T-helper 9 cell (primary cell): ENCODE data around the gene SKI.
A peak's percentile ranks its signal among the peaks of the same experiment; 100 is the strongest.

Source experiments
- DNase-seq: peaks from one replicate; pipeline ENCODE4 v3.0.0-alpha.2; 2020
- total RNA-seq, 2 donors: gene quantifications; one replicate each; lab custom pipeline; 2026; lab: John Stamatoyannopoulos, UW

SKI gene
- total RNA-seq = 112 to 327 reads per million in 2 donors

DNA sequence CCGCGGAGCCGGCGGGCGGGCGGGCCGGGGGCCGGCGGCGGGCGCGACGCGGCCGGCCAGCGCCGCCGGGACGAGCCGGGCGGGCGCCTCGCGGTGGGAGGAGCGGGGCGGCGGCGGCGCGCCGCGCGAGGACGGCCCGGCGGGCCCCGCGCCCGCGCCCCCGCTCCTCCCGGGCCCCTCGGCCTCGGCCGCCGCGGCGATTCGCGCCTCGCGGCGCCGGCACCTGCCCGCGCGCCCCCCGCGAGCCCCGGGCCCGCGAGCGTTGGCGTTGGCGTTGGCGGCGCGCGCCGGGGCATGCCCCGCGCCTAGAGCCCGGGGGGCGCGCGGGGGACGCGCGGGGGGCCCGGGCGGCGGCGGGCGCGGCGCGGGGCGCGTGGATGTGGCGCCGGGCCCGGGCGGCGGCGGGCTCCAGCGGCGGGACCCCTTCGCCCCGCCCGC is at the start of gene SKI:
TSS of gene SKI (plus strand) at position 163 of the 438 bp plus-strand sequence. CDS start 448 bp downstream, outside the sequence.
- no peak for DNase-seq

GRCh38 chr1:2178875-2179274 is 49.2 kb upstream of the SKI start:
- DNase-seq = no peak

DNA sequence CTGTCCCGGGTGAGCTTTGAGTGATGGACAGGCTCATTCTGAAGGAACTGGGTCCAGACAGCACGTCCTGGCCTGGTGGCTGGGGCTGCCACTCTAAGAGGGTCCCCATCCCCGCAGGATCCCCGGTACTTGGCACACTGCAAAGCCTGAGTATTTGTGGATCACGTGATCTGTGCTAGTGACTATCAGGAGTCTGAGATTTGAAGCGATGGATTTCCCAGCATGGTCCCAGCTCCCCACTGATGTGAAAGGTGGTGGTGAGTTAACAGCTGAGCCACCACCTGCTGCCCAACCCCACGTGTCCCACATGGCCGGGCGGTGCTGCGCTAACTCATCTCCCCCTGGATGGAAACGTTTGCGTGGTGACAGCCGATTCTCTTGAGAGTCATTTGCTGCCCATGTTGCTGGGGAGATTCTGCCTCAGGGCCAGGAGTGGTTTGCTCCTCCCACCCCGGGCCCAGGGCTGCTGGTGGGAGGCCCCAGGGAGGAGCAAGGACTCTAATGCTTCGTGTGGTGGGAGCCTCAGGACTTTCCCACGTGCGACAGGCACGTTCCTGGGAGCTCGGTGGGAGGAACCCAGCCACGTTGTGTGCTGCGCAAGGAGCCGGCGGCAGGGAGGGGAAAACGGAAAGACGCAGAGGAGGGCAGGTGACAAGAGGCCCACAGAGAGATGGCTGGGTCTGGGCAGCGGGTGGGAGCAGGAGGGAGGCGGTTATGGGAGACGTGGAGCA is 48.7 kb upstream of the SKI start:
- no peak for DNase-seq

- DNase-seq = no peak
Observed at GRCh38 chr1:2180297-2181245, 47.5 kb upstream of the SKI start.

GRCh38 chr1:2181271-2181670 is 46.8 kb upstream of the SKI start:
- DNase-seq = no peak

GRCh38 chr1:2181752-2182151 is 46.4 kb upstream of the SKI start:
- no peak for DNase-seq

DNA sequence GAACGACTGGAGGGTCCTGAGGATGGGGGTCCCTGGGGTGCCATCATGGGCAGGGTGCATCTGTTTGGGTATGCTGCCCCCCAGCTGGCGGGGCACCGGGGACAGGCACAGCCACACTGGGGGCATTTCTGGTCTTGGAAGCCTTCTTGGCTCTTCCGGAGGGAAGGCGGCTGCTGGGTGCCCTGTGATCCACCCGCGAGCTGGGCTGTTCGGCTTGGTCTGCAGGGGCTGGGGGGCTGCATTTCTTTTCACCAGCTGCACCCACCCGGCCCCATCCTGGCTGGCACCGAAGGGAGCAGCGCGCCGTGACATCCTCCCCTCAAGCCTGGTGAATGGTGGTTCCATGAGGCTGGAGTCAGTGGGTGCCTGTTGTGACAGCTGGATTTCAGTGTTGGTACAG is 45.7 kb upstream of the SKI start:
- DNase-seq = no peak

- DNase-seq = no peak
Observed at GRCh38 chr1:2183937-2184334, 44.2 kb upstream of the SKI start.

- DNase-seq = no peak
Observed at GRCh38 chr1:2184531-2184930, 43.6 kb upstream of the SKI start.

DNA sequence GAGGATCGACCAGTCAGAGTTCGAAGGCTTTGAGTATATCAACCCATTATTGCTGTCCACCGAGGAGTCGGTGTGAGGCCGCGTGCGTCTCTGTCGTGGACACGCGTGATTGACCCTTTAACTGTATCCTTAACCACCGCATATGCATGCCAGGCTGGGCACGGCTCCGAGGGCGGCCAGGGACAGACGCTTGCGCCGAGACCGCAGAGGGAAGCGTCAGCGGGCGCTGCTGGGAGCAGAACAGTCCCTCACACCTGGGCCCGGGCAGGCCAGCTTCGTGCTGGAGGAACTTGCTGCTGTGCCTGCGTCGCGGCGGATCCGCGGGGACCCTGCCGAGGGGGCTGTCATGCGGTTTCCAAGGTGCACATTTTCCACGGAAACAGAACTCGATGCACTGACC is 43.2 kb upstream of the SKI start:
- DNase-seq = no peak

DNA sequence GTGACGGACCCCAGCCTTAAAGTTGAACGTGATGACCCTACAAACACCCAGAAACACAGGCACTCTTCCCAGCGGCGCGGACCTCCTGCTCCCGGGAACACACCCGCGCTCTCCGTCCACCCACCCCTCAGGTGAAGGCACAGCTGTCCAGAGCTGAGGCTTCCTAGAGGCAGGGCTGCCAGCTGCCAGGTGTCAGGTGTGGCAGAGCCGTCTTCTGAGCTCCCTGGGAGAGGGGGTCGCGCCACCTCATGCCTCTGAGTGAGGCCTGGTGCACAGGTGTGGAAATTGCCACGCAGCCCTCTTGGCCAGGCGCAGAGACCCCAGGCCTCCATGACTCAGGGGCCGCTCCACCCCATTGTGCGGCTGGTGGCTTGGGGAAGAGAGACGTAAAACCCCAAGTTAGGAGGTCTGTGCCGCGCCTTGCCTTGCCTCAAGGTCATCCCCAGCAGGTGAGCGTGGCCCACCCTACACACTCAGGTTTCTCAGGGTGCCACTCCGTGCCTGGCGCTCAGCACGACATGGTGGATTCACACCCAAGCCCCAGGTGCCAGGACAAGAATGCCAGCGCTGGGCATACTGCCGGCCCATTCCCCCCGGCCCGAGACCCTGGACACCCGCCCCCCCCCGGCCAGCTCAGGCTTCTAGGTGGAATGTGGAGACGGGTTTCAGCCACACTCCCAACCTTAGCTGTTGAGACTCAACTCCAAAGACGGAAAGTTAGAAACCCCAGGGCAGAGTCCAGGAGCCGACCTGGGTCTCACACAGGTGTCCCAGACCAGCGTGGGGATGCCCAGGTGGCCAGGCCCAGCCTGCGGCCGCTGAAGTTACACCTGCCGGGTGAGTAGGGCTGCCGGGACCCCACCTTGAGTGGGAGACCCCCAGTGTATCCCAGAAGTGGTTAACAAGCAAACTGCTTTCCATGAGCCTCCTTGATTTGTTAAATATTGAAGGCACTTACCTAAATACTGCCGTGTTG is 42.0 kb upstream of the SKI start:
- DNase-seq = no peak

- DNase-seq = no peak
Observed at GRCh38 chr1:2186901-2187300, 41.2 kb upstream of the SKI start.

DNA sequence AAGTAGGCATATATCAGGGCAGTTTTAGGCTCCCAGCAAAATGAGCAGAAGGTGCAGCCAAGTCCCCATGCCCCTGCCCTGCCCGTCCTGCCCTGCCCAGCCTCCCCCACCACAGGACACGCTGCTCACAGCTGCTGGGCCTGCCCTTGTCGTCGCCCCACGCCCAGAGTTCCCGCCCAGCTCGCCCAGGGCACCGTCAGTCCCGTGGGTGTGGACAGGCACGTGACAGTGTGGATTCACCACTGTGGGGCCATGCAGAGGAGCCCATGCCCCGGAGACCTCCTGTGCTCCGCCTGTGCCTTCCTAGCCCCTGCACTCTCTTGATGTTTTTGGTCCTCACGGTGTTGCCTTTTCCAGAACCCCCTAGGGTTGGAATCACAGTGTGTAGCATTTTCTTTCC is 40.5 kb upstream of the SKI start:
- DNase-seq = no peak

DNA sequence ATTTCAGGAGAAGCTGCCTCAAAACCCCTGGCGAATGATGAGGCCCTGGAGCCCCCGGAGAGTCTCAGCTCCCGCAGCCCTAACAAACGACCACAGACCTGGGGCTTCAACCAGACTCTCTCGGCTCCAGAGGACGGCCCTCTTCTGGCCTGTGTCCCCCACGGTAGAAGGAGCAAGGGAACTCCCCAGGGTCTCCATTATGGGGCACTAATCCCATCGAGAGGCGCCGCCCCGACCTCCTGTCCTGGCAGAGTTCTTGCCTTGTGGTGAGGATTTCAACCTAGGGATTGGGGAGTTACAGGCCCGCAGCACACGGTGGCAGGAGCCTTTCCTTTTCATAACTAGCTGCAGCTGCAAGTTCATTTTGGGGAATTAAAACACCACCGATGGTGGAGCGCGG is 39.8 kb upstream of the SKI start:
- DNase-seq = no peak

- DNase-seq = peak; percentile 87
Observed at GRCh38 chr1:2189459-2190425, 38.4 kb upstream of the SKI start.

GRCh38 chr1:2190491-2190976 is 37.6 kb upstream of the SKI start:
- DNase-seq = no peak

DNA sequence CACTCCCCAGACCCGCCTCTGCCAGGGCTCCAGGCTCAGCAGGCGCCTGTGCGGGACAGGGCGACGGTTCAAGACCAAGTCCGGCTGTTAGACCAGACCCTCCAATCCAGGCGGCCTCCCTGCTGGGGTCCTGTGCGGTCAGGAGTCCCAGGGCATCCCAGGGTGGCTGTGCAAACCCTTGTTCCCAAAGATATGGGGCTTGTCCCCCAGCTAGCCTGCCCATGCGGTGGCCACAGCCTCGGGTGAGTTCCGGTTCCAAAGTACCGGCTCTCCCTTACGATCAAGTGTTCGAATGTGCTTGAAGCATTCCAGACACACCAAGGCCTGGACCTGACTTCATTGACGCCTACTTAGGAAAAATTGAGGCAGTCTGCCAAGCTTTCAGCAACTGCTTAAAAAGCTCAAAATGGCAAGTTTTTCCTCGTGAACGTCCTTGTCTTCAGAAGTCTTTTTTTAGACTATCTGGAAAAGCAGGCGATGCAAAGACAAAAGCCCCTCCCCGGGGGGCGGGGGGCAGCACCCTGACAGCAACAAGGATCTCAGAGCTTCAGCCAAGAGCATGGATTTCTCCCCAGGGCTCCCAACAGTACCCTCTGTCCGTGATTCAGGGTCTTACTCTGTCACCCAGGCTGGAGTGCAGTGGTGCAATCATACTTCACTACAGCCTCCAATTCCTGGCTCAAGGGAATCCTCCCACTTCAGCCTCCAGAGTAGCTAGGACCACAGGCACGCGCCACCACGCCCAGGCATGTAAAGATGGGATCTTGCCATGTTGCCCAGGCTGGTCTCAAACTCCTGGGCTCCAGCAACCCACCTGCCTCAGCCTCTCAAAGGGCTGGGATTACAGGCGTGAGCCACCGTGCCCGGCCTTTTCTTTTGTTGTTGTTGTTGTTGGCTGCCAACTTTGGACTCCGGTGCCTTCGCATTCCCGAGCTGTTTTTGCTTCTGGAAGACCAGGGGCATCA is 35.8 kb upstream of the SKI start:
- no peak for DNase-seq

- no peak for DNase-seq
Observed at GRCh38 chr1:2193514-2194281, 34.4 kb upstream of the SKI start.

DNA sequence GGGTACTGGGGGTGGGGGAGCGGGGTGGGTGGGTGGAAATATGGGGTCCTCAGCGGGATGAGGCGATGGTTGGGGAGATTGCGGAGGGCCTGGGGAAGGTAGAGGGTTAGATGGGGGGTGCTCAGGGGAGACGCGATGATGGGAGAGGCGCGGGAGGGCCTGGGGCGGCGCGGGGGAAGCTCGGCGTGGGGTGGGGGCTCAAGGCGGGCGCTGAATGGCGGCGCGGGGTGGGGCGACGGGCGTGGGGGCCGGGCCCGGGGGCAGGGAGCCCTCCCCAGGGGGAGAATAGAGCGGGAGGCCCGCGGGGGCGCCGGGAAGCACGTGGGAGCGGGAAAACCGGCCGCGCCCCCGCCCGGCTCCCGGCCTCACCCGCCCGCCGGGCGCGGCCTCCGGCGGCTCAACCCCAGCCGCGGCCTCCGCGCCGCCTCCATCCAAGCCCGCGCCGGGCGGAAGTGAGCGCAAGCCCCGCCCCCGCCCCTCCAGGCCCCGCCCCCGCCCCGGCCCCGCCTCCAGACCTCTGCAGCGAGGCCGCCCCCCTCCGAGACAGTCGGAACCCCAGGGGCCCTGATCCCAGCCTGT is 33.7 kb upstream of the SKI start, which contains the start of gene FAAP20:
TSS of gene FAAP20 (minus strand) at position 454 of the 579 bp plus-strand sequence. CDS start at position 431, 23 bp downstream.
- peak; percentile 66 for DNase-seq
